GM12875 (cell line): ENCODE data around the gene MSI2.

Experiments
- H3K4me3 ChIP-seq: one replicate; pipeline ENCODE4 v1.5.1; 2011; ENCODE audit warnings: low read depth, low read length, control low read depth
- CTCF ChIP-seq: IDR thresholded peaks from 2 replicates; pipeline ENCODE4 v1.5.1; 2011; ENCODE audit warnings: low read depth, mild to moderate bottlenecking, control low read depth, inconsistent platforms, low read length, moderate library complexity, borderline replicate concordance; ENCODE audit not compliant: insufficient read depth

MSI2 gene

GRCh38 chr17:57357830-57358430 is 101.6 kb downstream of the MSI2 start:
- no peak for TF ChIP-seq CTCF
- H3K4me3 ChIP-seq: no peak overlapping the region

- no peak for TF ChIP-seq CTCF
- H3K4me3 ChIP-seq: no peak overlapping the region
These were observed 103.9 kb downstream of the MSI2 start for GRCh38 chr17:57360266-57360665.

- no peak overlapping the region for H3K4me3 ChIP-seq
- no peak for TF ChIP-seq CTCF
These were observed 106.7 kb downstream of the MSI2 start for GRCh38 chr17:57362797-57363556.

- H3K4me3 ChIP-seq: no peak overlapping the region
- no peak for TF ChIP-seq CTCF
These were observed 107.3 kb downstream of the MSI2 start for GRCh38 chr17:57363580-57363979.

GRCh38 chr17:57363998-57364643 is 107.8 kb downstream of the MSI2 start:
- H3K4me3 ChIP-seq: no peak overlapping the region
- no peak for TF ChIP-seq CTCF

- no peak overlapping the region for H3K4me3 ChIP-seq
- TF ChIP-seq CTCF: no peak
These were observed 109.1 kb downstream of the MSI2 start for GRCh38 chr17:57365420-57365819.
